Tibial nerve (tissue), 4 donors: ENCODE measurements around the gene ZNF135. TPM values are rescaled to one million over a fixed set of nuclear protein-coding genes. Genes with fewer than 3 reads are reported as not detected.

Source experiments
- DNase-seq, 2 donors: peaks; one replicate each; pipeline ENCODE4 v3.0.0-alpha.2; 2019; ENCODE audit warnings: low spot score in 2 of 2
- H3K27ac ChIP-seq, 4 donors: fragments of 200-600 bp; sonication (generic) in 3 of 4; one replicate each; pipeline ENCODE4 v1.5.1; 2017 to 2019; ENCODE audit warnings: mild to moderate bottlenecking in 1 of 4
- H3K27me3 ChIP-seq, 2 donors: fragments of 200-600 bp; sonication (generic) in 1 of 2; one replicate each; pipeline versions ENCODE4 v1.5.1 to v1.6.0; 2017 to 2019
- H3K36me3 ChIP-seq, 3 donors: fragments of 200-600 bp; sonication (generic); one replicate each; pipeline ENCODE4 v1.5.1; 2018 to 2019
- H3K4me1 ChIP-seq, 4 donors: fragments of 200-600 bp; sonication (generic) in 3 of 4; one replicate each; pipeline ENCODE4 v1.5.1; 2017 to 2019
- H3K4me3 ChIP-seq, 4 donors: fragments of 200-600 bp; sonication (generic) in 3 of 4; one replicate each; pipeline ENCODE4 v1.5.1; 2017 to 2019; ENCODE audit warnings: mild to moderate bottlenecking in 1 of 4, moderate library complexity in 1 of 4
- H3K9me3 ChIP-seq, 4 donors: fragments of 200-600 bp; sonication (generic) in 3 of 4; one replicate each; pipeline ENCODE4 v1.5.1; 2017 to 2019
- CTCF ChIP-seq, 5 experiments: fragments of 200-600 bp in 3 of 5; fragments of 450-650 bp in 2 of 5; sonication (generic) in 3 of 5; IDR thresholded peaks; one replicate each; pipeline ENCODE4 v1.5.1; 2016 to 2019; ENCODE audit warnings: antibody characterized with exemption in 5 of 5, mild to moderate bottlenecking in 3 of 5, moderate library complexity in 2 of 5
- EP300 ChIP-seq, 2 donors: sonication (generic); formaldehyde crosslinking; IDR thresholded peaks; one replicate each; pipeline ENCODE4 v1.6.1; 2017; ENCODE audit warnings: antibody characterized with exemption in 2 of 2, mild to moderate bottlenecking in 1 of 2
- POLR2A ChIP-seq, 2 donors: fragments of 450-650 bp; IDR thresholded peaks; one replicate each; pipeline ENCODE4 v1.6.1; 2017; ENCODE audit warnings: antibody characterized with exemption in 2 of 2, mild to moderate bottlenecking in 2 of 2, moderate library complexity in 2 of 2
- whole genome bisulfite sequencing, 2 donors: methylation state at CpG; one replicate each; pipeline ENCODE4 v1.1.5; 2018; 5-methylcytosine and 5-hydroxymethylcytosine counted together
- total RNA-seq, 4 donors: library from RNA; depleted of rRNA; stranded (reverse); fragments of >200 nt; gene quantifications; one replicate each; pipeline ENCODE4 v1.1.0, GENCODE V29; 2016

ZNF135 gene
- total RNA-seq, 4 donors from 2014 or later: 6.7 to 11.1 (median 9.5) TPM

GRCh38 chr19:58053480-58054156 lies 5.5 kb upstream of the ZNF135 start:
- H3K27ac ChIP-seq: no peak overlapping the region
- WGBS, 2 donors: 94% methylated on average over 12 to 20 of the region's 30 CpGs
- no peak for DNase-seq
- no peak overlapping the region for H3K4me3 ChIP-seq
- no peaks in the 10 kb centered on the region for H3K36me3 ChIP-seq
- TF ChIP-seq EP300 (IDR thresholded peaks at IDR 0.05) (no peak), POLR2A (IDR thresholded peaks at IDR 0.05) (no peak), CTCF (IDR thresholded peaks at IDR 0.05) (no peak)
- H3K4me1 ChIP-seq: peaks cover 0 to 4% (median 0%) of the 10 kb centered on the region in 4 donors
- H3K27me3 ChIP-seq: no peaks in the 10 kb centered on the region
- H3K9me3 ChIP-seq: peaks cover 0 to 71% (median 9%) of the 10 kb centered on the region in 4 donors

GRCh38 chr19:58054901-58055874 lies 3.9 kb upstream of the ZNF135 start:
- Histone ChIP-seq H3K4me3 (peak overlapping the region in 1 of 4 donors; percentile 36), H3K27me3 (no peaks in the 10 kb centered on the region), H3K27ac (peak overlapping the region in 2 of 4 donors; percentile 36 to 48), H3K36me3 (no peaks in the 10 kb centered on the region), H3K9me3 (peaks cover 0 to 66% (median 2%) of the 10 kb centered on the region in 4 donors), H3K4me1 (peaks cover 0 to 12% (median 0%) of the 10 kb centered on the region in 4 donors)
- DNase-seq: no peak
- TF ChIP-seq EP300 (IDR thresholded peaks at IDR 0.05) (no peak), CTCF (IDR thresholded peaks at IDR 0.05) (no peak), POLR2A (IDR thresholded peaks at IDR 0.05) (no peak)
- 18 to 35% methylated on average over 36 to 37 of the region's 37 CpGs for WGBS, 2 donors

GRCh38 chr19:58056261-58056660 lies 2.8 kb upstream of the ZNF135 start:
- Histone ChIP-seq H3K4me1 (peaks cover 0 to 13% (median 0%) of the 10 kb centered on the region in 4 donors), H3K27me3 (no peaks in the 10 kb centered on the region), H3K27ac (no peak overlapping the region), H3K4me3 (no peak overlapping the region), H3K9me3 (peaks cover 0 to 64% (median 1%) of the 10 kb centered on the region in 4 donors), H3K36me3 (peaks cover 0 to 4% (median 0%) of the 10 kb centered on the region in 3 donors)
- 96 to 100% methylated on average over 1 to 8 of the region's 8 CpGs for WGBS, 2 donors
- DNase-seq: no peak
- no peak for TF ChIP-seq CTCF (IDR thresholded peaks at IDR 0.05)
- no peak for TF ChIP-seq EP300 (IDR thresholded peaks at IDR 0.05)
- no peak for TF ChIP-seq POLR2A (IDR thresholded peaks at IDR 0.05)

- peaks cover 0 to 64% (median 1%) of the 10 kb centered on the region in 4 donors for H3K9me3 ChIP-seq
- H3K36me3 ChIP-seq: peaks cover 0 to 10% (median 0%) of the 10 kb centered on the region in 3 donors
- H3K4me3 ChIP-seq: no peak overlapping the region
- H3K27ac ChIP-seq: no peak overlapping the region
- DNase-seq: no peak
- peaks cover 0 to 13% (median 0%) of the 10 kb centered on the region in 4 donors for H3K4me1 ChIP-seq
- H3K27me3 ChIP-seq: no peaks in the 10 kb centered on the region
- WGBS, 2 donors: 89 to 95% methylated on average over 8 of the region's 8 CpGs
- TF ChIP-seq POLR2A (IDR thresholded peaks at IDR 0.05): no peak
- no peak for TF ChIP-seq EP300 (IDR thresholded peaks at IDR 0.05)
- TF ChIP-seq CTCF (IDR thresholded peaks at IDR 0.05): no peak
Measured at GRCh38 chr19:58056861-58057260, 2.2 kb upstream of the ZNF135 start.
